ENCODE data around the gene PRSS38. TPM values are rescaled to one million over a fixed set of nuclear protein-coding genes. Genes with fewer than 3 reads are reported as not detected.

PRSS38 gene
- total RNA-seq, 1 experiment from 2014 or later: not detected

DNA sequence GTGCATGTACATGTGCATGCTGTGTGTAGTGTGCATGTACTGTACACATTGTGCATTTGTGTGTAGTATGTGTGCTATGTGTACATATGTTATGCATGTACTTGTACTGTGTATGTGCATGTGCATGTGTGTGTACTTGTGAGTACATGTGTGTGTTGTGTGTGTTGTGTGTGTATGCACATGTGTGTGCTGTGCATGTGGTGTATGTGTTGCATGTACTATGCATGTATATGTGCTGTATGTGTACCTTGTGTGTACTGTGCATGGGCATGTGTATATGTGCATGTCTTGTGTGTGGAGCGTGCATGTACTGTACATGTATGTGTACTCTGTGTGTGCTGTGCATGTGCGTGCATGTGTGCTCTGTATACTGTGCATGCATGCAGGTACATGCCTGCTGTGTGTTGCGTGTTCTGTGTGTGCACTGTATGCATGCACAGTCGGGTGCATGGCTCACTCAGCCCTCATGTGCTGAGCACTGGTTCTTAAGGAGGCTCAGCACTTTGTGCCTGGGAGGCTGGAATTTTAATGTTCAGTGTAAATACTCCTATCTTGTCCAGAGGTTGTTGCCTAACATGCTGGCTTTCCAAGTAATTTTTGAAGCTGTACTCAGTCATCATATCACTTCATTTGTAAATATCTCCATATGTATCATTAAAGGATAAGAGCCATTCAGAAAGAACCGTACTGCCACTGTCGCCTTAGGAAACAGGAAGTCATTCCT, 47.9 kb upstream of the PRSS38 start:
- Histone ChIP-seq H3K9me3 (ENCODE audit: control insufficient read depth in 1 of 2, insufficient read depth in 1 of 2, low read depth in 1 of 2, low read length in 2 of 2) (no peaks in the 10 kb centered on the region), H3K9me2 (ENCODE audit: insufficient read depth) (no peaks in the 10 kb centered on the region), H3K9ac (ENCODE audit: low read length) (no peak overlapping the region), H3K4me1 (ENCODE audit: control insufficient read depth in 1 of 2, insufficient read depth in 2 of 2, low read length in 2 of 2) (peaks cover 3 to 12% of the 10 kb centered on the region in 2 experiments; a peak in 2 of 4 replicates), H3K79me2 (ENCODE audit: insufficient read depth, low read length) (peaks cover 27% of the 10 kb centered on the region; the same call in 1 of the 2 replicates), H3K36me3 (ENCODE audit: control insufficient read depth in 1 of 2, insufficient read depth in 2 of 2, low read length in 2 of 2) (peaks cover 11 to 20% of the 10 kb centered on the region in 2 experiments; a peak in 3 of 4 replicates), H3K4me3 (replicated peaks in 1 of 2; ENCODE audit: low read depth in 1 of 2, low read length in 2 of 2) (no peak overlapping the region), H2AFZ (ENCODE audit: low read depth, low read length, poor library complexity, severe bottlenecking) (no peak overlapping the region), H3K4me2 (ENCODE audit: low read length) (no peak overlapping the region), H3K27ac (ENCODE audit: low read depth, low read length) (no peak overlapping the region), H4K20me1 (ENCODE audit: insufficient read depth) (no peaks in the 10 kb centered on the region), H3K27me3 (ENCODE audit: insufficient read depth, low read length) (no peaks in the 10 kb centered on the region)
- BruUV-seq (replicated peaks): no TSS peak
- ATAC-seq (no peak), DNase-seq (ENCODE audit: low read depth, low spot score) (no peak)
- ChIA-PET RAD21 (ENCODE audit: low non-redundant PET in 1 of 2, low total read pairs in 2 of 2, uncharacterized antibody in 2 of 2, unreplicated experiment in 2 of 2) (no interaction called here), POLR2A (no interaction called here), CTCF (no interaction called here)
- intact Hi-C loops (cut with micrococcal nuclease): loop anchor here (10.0 kb wide), 1 partner anchor 307 kb away; no protein-coding TSS in a partner anchor
- TF ChIP-seq CEBPB (IDR thresholded peaks at IDR 0.05; ENCODE audit: low read depth) (no peak), POLR2A (IDR thresholded peaks at IDR 0.05; ENCODE audit: borderline replicate concordance, extremely low read depth, insufficient read depth, insufficient read length) (no peak), FOSL1 (IDR thresholded peaks at IDR 0.05; ENCODE audit: low read depth) (no peak), TCF7L2 (IDR thresholded peaks at IDR 0.05; ENCODE audit: borderline replicate concordance, extremely low read depth, insufficient read depth, insufficient read length) (no peak), ZFX (IDR thresholded peaks at IDR 0.05) (no peak), YY1 (IDR thresholded peaks at IDR 0.05; ENCODE audit: extremely low read depth, insufficient replicate concordance, low read depth, low read length) (no peak), ELF1 (IDR thresholded peaks at IDR 0.05; ENCODE audit: borderline replicate concordance, low read depth) (no peak), SP1 (IDR thresholded peaks at IDR 0.05; ENCODE audit: low read depth) (no peak), EZH2 (IDR thresholded peaks at IDR 0.05) (no peak), EGR1 (IDR thresholded peaks at IDR 0.05; ENCODE audit: low read depth) (no peak), ZNF274 (IDR thresholded peaks at IDR 0.05; ENCODE audit: low read depth, low read length) (no peak), RAD21 (IDR thresholded peaks at IDR 0.05; ENCODE audit: low read depth) (no peak), SIN3A (IDR thresholded peaks at IDR 0.05; ENCODE audit: low read depth) (no peak), JUND (IDR thresholded peaks at IDR 0.05) (no peak)
- TF ChIP-seq, protein P1, sequence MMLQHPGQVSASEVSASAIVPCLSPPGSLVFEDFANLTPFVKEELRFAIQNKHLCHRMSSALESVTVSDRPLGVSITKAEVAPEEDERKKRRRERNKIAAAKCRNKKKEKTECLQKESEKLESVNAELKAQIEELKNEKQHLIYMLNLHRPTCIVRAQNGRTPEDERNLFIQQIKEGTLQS (IDR thresholded peaks at IDR 0.05): no peak
- TF ChIP-seq, protein P2, sequence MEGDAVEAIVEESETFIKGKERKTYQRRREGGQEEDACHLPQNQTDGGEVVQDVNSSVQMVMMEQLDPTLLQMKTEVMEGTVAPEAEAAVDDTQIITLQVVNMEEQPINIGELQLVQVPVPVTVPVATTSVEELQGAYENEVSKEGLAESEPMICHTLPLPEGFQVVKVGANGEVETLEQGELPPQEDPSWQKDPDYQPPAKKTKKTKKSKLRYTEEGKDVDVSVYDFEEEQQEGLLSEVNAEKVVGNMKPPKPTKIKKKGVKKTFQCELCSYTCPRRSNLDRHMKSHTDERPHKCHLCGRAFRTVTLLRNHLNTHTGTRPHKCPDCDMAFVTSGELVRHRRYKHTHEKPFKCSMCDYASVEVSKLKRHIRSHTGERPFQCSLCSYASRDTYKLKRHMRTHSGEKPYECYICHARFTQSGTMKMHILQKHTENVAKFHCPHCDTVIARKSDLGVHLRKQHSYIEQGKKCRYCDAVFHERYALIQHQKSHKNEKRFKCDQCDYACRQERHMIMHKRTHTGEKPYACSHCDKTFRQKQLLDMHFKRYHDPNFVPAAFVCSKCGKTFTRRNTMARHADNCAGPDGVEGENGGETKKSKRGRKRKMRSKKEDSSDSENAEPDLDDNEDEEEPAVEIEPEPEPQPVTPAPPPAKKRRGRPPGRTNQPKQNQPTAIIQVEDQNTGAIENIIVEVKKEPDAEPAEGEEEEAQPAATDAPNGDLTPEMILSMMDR (IDR thresholded peaks at IDR 0.05 in 2 of 3, conservative IDR thresholded peaks at IDR 0.05 in 1 of 3; ENCODE audit: borderline replicate concordance in 1 of 3, insufficient read depth in 1 of 3, low read depth in 2 of 3, low read length in 2 of 3): no peak
- TF ChIP-seq, protein P3, sequence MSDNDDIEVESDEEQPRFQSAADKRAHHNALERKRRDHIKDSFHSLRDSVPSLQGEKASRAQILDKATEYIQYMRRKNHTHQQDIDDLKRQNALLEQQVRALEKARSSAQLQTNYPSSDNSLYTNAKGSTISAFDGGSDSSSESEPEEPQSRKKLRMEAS (IDR thresholded peaks at IDR 0.05): no peak
- TF ChIP-seq, protein P4, sequence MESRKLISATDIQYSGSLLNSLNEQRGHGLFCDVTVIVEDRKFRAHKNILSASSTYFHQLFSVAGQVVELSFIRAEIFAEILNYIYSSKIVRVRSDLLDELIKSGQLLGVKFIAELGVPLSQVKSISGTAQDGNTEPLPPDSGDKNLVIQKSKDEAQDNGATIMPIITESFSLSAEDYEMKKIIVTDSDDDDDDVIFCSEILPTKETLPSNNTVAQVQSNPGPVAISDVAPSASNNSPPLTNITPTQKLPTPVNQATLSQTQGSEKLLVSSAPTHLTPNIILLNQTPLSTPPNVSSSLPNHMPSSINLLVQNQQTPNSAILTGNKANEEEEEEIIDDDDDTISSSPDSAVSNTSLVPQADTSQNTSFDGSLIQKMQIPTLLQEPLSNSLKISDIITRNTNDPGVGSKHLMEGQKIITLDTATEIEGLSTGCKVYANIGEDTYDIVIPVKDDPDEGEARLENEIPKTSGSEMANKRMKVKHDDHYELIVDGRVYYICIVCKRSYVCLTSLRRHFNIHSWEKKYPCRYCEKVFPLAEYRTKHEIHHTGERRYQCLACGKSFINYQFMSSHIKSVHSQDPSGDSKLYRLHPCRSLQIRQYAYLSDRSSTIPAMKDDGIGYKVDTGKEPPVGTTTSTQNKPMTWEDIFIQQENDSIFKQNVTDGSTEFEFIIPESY (IDR thresholded peaks at IDR 0.05; ENCODE audit: extremely low read depth, insufficient replicate concordance, low read length): no peak
- TF ChIP-seq, protein P5, sequence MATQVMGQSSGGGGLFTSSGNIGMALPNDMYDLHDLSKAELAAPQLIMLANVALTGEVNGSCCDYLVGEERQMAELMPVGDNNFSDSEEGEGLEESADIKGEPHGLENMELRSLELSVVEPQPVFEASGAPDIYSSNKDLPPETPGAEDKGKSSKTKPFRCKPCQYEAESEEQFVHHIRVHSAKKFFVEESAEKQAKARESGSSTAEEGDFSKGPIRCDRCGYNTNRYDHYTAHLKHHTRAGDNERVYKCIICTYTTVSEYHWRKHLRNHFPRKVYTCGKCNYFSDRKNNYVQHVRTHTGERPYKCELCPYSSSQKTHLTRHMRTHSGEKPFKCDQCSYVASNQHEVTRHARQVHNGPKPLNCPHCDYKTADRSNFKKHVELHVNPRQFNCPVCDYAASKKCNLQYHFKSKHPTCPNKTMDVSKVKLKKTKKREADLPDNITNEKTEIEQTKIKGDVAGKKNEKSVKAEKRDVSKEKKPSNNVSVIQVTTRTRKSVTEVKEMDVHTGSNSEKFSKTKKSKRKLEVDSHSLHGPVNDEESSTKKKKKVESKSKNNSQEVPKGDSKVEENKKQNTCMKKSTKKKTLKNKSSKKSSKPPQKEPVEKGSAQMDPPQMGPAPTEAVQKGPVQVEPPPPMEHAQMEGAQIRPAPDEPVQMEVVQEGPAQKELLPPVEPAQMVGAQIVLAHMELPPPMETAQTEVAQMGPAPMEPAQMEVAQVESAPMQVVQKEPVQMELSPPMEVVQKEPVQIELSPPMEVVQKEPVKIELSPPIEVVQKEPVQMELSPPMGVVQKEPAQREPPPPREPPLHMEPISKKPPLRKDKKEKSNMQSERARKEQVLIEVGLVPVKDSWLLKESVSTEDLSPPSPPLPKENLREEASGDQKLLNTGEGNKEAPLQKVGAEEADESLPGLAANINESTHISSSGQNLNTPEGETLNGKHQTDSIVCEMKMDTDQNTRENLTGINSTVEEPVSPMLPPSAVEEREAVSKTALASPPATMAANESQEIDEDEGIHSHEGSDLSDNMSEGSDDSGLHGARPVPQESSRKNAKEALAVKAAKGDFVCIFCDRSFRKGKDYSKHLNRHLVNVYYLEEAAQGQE (IDR thresholded peaks at IDR 0.05; ENCODE audit: low read depth): no peak
